GM12875 (cell line): ENCODE results near the gene LMNA.
A peak's percentile ranks its signal among the peaks of the same experiment; 100 is the strongest.

Experiments used
- H3K4me3 ChIP-seq: one replicate; pipeline ENCODE4 v1.5.1; 2011; ENCODE audit warnings: low read depth, low read length, control low read depth
- TF ChIP-seq, protein P1 (sequence below): IDR thresholded peaks from 2 replicates; pipeline ENCODE4 v1.5.1; 2011; ENCODE audit warnings: low read depth, mild to moderate bottlenecking, control low read depth, inconsistent platforms, low read length, moderate library complexity, borderline replicate concordance; ENCODE audit not compliant: insufficient read depth

LMNA gene

DNA sequence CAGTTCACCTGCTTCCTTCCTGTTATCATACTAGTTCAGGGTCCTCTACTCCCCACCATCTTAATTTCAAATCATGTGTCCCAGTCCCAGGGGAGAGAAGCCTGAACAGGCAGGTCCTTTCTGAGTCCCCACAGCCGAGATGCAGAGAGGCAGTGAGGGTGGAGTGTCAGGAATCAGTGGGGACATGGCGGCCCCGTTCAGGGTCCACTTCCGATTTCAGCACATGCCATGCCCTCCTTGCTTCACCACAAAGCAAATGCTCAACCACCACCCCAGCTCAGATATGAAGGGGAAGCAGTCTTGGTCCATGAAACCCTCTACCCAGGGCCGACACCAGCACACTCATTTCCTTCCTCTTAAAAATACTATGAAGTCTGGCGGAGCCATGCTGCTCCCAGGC lies 33.7 kb downstream of the LMNA start:
- TF ChIP-seq, protein P1, sequence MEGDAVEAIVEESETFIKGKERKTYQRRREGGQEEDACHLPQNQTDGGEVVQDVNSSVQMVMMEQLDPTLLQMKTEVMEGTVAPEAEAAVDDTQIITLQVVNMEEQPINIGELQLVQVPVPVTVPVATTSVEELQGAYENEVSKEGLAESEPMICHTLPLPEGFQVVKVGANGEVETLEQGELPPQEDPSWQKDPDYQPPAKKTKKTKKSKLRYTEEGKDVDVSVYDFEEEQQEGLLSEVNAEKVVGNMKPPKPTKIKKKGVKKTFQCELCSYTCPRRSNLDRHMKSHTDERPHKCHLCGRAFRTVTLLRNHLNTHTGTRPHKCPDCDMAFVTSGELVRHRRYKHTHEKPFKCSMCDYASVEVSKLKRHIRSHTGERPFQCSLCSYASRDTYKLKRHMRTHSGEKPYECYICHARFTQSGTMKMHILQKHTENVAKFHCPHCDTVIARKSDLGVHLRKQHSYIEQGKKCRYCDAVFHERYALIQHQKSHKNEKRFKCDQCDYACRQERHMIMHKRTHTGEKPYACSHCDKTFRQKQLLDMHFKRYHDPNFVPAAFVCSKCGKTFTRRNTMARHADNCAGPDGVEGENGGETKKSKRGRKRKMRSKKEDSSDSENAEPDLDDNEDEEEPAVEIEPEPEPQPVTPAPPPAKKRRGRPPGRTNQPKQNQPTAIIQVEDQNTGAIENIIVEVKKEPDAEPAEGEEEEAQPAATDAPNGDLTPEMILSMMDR, result no peak
- no peak overlapping the region for H3K4me3 ChIP-seq

DNA sequence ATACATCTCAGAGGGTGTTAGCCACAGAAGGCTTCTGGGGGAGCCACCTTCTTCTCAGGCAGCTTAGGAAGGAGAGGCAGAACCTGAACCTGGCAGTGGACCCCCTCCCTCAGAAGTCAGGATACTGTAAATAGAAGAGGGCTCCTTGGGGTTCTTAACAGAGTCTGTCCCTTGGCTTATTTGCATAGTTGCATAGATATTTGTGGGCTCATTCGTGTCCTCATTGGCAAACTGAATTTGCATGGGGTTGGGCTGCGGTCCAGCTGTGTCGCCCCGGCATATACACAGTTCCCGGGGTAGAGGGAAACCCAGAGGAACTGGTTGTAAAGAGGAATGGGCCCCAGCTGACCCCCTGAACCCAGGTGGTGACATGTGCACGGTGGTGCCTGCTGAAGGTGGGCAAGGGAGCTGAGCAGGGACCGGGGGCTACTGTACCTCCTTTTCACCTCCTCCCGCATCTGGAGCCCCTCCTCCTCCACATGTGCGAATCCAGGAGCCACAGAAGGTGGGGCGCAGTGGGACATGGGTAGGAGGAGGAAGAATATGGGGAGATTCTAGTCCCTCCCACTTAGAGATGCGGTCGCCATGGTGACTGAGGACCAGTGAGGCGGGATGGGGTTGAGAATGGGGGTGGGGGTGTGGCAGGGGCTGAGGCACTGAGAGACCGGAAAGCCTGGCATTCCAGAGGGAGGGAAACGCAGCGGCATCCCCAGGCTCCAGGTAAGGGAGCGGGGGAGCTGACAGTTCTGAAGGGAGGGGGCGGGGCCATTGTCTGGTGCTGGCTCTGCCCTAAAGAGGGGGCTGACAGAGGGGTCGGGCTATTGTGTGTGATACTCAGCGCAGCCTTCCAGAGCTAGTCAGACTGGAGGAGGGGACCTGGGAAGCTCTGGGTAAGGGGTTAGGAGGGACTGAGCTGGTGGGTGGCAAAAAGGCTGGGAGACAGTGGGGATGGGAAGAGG lies 35.1 kb downstream of the LMNA start:
- TF ChIP-seq, protein P1, result no peak
- peak overlapping the region; percentile 42 for H3K4me3 ChIP-seq

GRCh38 chr1:156150333-156151011 lies 36.0 kb downstream of the LMNA start:
- TF ChIP-seq, protein P1, result no peak
- H3K4me3 ChIP-seq, result peak overlapping the region; percentile 42

GRCh38 chr1:156151093-156151688 lies 36.7 kb downstream of the LMNA start:
- no peak overlapping the region for H3K4me3 ChIP-seq
- TF ChIP-seq, protein P1, result no peak

GRCh38 chr1:156152628-156153027 lies 38.1 kb downstream of the LMNA start:
- TF ChIP-seq, protein P1, result no peak
- H3K4me3 ChIP-seq, result no peak overlapping the region

GRCh38 chr1:156153362-156153761 lies 38.9 kb downstream of the LMNA start, which contains the start of gene SEMA4A:
TSS of gene SEMA4A (plus strand) at chr1:156153585. CDS start at chr1:156154579, 994 bp downstream.
- peak within 1 kb of the TSS; percentile 70 for H3K4me3 ChIP-seq

More at GRCh38 chr1:156153362-156153761, 38.9 kb downstream of the LMNA start, which contains the start of gene SEMA4A:
- TF ChIP-seq, protein P1, result no peak
